H9 (cell line): ENCODE results near the gene HLA-DQB1. TPM values are rescaled to one million over a fixed set of nuclear protein-coding genes. Genes with fewer than 3 reads are reported as not detected.
A peak's percentile ranks its signal among the peaks of the same experiment; 100 is the strongest.

Source experiments
- DNase-seq: peaks from one replicate; pipeline ENCODE4 v3.0.0-alpha.2; 2017
- H2AFZ ChIP-seq: one replicate; pipeline ENCODE4 v1.6.1; 2013; ENCODE audit warnings: mild to moderate bottlenecking, low read length, control low read depth, moderate library complexity
- H2AK5ac ChIP-seq: 2 replicates; pipeline ENCODE4 v1.6.1; 2013; ENCODE audit warnings: low read length, control low read depth, mixed read lengths; ENCODE audit not compliant: insufficient read length
- H2BK120ac ChIP-seq: one replicate; pipeline ENCODE4 v1.6.1; 2013; ENCODE audit warnings: low read depth, mild to moderate bottlenecking, low read length, control low read depth, inconsistent platforms; ENCODE audit not compliant: poor library complexity, severe bottlenecking
- H2BK12ac ChIP-seq: 2 replicates; pipeline ENCODE4 v1.6.1; 2013; ENCODE audit warnings: low read length, control low read depth, mixed read lengths, low read depth; ENCODE audit not compliant: insufficient read length
- H2BK15ac ChIP-seq: 2 replicates; pipeline ENCODE4 v1.6.1; 2013; ENCODE audit warnings: low read depth, low read length, control low read depth
- H2BK20ac ChIP-seq: one replicate; pipeline ENCODE4 v1.6.1; 2013; ENCODE audit warnings: low read depth, mild to moderate bottlenecking, low read length, control low read depth, inconsistent platforms; ENCODE audit not compliant: poor library complexity, severe bottlenecking
- H2BK5ac ChIP-seq: 2 replicates; pipeline ENCODE4 v1.6.1; 2013; ENCODE audit warnings: low read length, control low read depth, mixed read lengths; ENCODE audit not compliant: insufficient read length
- H3K14ac ChIP-seq: 2 replicates; pipeline ENCODE4 v1.6.1; 2013; ENCODE audit warnings: low read length, control low read depth; ENCODE audit not compliant: insufficient read depth
- H3K18ac ChIP-seq: 2 replicates; pipeline ENCODE4 v1.6.1; 2013; ENCODE audit warnings: low read depth, mild to moderate bottlenecking, mixed read lengths, low read length, control low read depth; ENCODE audit not compliant: insufficient read length
- H3K23ac ChIP-seq: 2 replicates; pipeline ENCODE4 v1.6.1; 2013; ENCODE audit warnings: low read length, control low read depth, mixed read lengths, low read depth; ENCODE audit not compliant: insufficient read length
- H3K23me2 ChIP-seq: 2 replicates; pipeline ENCODE4 v1.6.1; 2013; ENCODE audit warnings: low read depth, mild to moderate bottlenecking, mixed read lengths, low read length, control low read depth; ENCODE audit not compliant: insufficient read length, poor library complexity, severe bottlenecking
- H3K27ac ChIP-seq: 2 replicates; pipeline ENCODE4 v1.5.1; 2013; ENCODE audit warnings: low read length, control low read depth, mixed read lengths, low read depth; ENCODE audit not compliant: insufficient read length
- H3K27me3 ChIP-seq: 2 replicates; pipeline ENCODE4 v1.6.1; 2013; ENCODE audit warnings: low read length, control low read depth, inconsistent platforms; ENCODE audit not compliant: insufficient read depth
- H3K4ac ChIP-seq: 2 replicates; pipeline ENCODE4 v1.6.1; 2013; ENCODE audit warnings: low read depth, mild to moderate bottlenecking, control low read depth, inconsistent platforms, low read length, moderate library complexity
- H3K4me1 ChIP-seq: 2 replicates; pipeline ENCODE4 v1.6.1; 2013; ENCODE audit warnings: low read length, control low read depth, inconsistent platforms; ENCODE audit not compliant: insufficient read depth
- H3K4me2 ChIP-seq: 2 replicates; pipeline ENCODE4 v1.6.1; 2013; ENCODE audit warnings: low read length, control low read depth, mixed read lengths; ENCODE audit not compliant: insufficient read length, insufficient read depth
- H3K56ac ChIP-seq: 2 replicates; pipeline ENCODE4 v1.6.1; 2013; ENCODE audit warnings: low read depth, mild to moderate bottlenecking, mixed read lengths, low read length, control low read depth; ENCODE audit not compliant: insufficient read length
- H3K79me1 ChIP-seq: 2 replicates; pipeline ENCODE4 v1.6.1; 2013; ENCODE audit warnings: low read depth, mild to moderate bottlenecking, moderate library complexity, low read length, control low read depth, inconsistent platforms; ENCODE audit not compliant: insufficient read depth, poor library complexity, severe bottlenecking
- H3K79me2 ChIP-seq: 2 replicates; pipeline ENCODE4 v1.6.1; 2013; ENCODE audit warnings: low read length, control low read depth, inconsistent platforms; ENCODE audit not compliant: insufficient read depth
- H3K9ac ChIP-seq: 2 replicates; pipeline ENCODE4 v1.6.1; 2013; ENCODE audit warnings: low read length, control low read depth, mixed read lengths; ENCODE audit not compliant: insufficient read length; ENCODE audit errors: extremely low read depth
- H3K9me3 ChIP-seq: one replicate; pipeline ENCODE4 v1.6.1; 2013; ENCODE audit warnings: low read depth, low read length, inconsistent platforms; ENCODE audit not compliant: control insufficient read depth
- H3T11ph ChIP-seq: one replicate; pipeline ENCODE4 v1.6.1; 2013; ENCODE audit warnings: mild to moderate bottlenecking, low read length, control low read depth, inconsistent platforms
- H4K20me1 ChIP-seq: one replicate; pipeline ENCODE4 v1.6.1; 2013; ENCODE audit not compliant: control insufficient read depth, insufficient read length, insufficient read depth
- H4K5ac ChIP-seq: 2 replicates; pipeline ENCODE4 v1.6.1; 2013; ENCODE audit warnings: low read depth, mild to moderate bottlenecking, mixed read lengths, low read length, control low read depth; ENCODE audit not compliant: insufficient read length
- H4K8ac ChIP-seq: replicated peaks from 2 replicates; pipeline ENCODE4 v1.6.1; 2013; ENCODE audit warnings: low read length, control low read depth, mixed read lengths, low read depth; ENCODE audit not compliant: insufficient read length
- H4K91ac ChIP-seq: 2 replicates; pipeline ENCODE4 v1.6.1; 2013; ENCODE audit warnings: low read depth, mild to moderate bottlenecking, moderate library complexity, mixed read lengths, low read length, control low read depth; ENCODE audit not compliant: insufficient read length
- H3K27ac Mint-ChIP-seq, 3 experiments: 2 replicates in 2 of 3; 3 replicates in 1 of 3; pipeline ENCODE4 v1.8.0; 2020 to 2021; ENCODE audit warnings: mixed read lengths in 3 of 3, mild to moderate bottlenecking in 1 of 3, moderate library complexity in 1 of 3
- H3K27me3 Mint-ChIP-seq: 2 replicates; pipeline ENCODE4 v1.8.0; 2021; ENCODE audit warnings: low read depth, mild to moderate bottlenecking, moderate library complexity, mixed read lengths
- H3K36me3 Mint-ChIP-seq, 3 experiments: 2 replicates in 2 of 3; 3 replicates in 1 of 3; pipeline ENCODE4 v1.8.0; 2020 to 2021; ENCODE audit warnings: low read depth in 3 of 3, mixed read lengths in 3 of 3; ENCODE audit not compliant: insufficient read depth in 1 of 3
- H3K4me1 Mint-ChIP-seq, 2 experiments: 2 replicates each; pipeline ENCODE4 v1.8.0; 2020; ENCODE audit warnings: mixed read lengths in 2 of 2
- H3K4me3 Mint-ChIP-seq, 2 experiments: 2 replicates in 1 of 2; 3 replicates in 1 of 2; pipeline ENCODE4 v1.8.0; 2020 to 2021; ENCODE audit warnings: mild to moderate bottlenecking in 2 of 2, mixed read lengths in 2 of 2, moderate library complexity in 1 of 2
- H3K9me3 Mint-ChIP-seq, 2 experiments: 2 replicates in 1 of 2; 3 replicates in 1 of 2; pipeline ENCODE4 v1.8.0; 2020; ENCODE audit warnings: mild to moderate bottlenecking in 2 of 2, mixed read lengths in 2 of 2, moderate library complexity in 1 of 2
- WGBS: extraction: QIAGEN DNeasy Blood & Tissue Kit; methylation state at CpG from one replicate; pipeline ENCODE4 v1.1.7; 2013; ENCODE audit warnings: missing lambda C conversion rate, low lambda C conversion rate, mixed read lengths; ENCODE audit not compliant: insufficient read length; ENCODE audit errors: extremely low coverage; 5-methylcytosine and 5-hydroxymethylcytosine counted together
- total RNA-seq: library from RNA; stranded (reverse); gene quantifications from 2 replicates; pipeline ENCODE4 v1.2.1, GENCODE V29; 2021
- TF ChIP-seq, protein P1 (sequence below): fragments of 200-600 bp; sonication (generic); conservative IDR thresholded peaks from 3 replicates; pipeline ENCODE4 v1.8.0; 2021; ENCODE audit warnings: antibody characterized with exemption, mild to moderate bottlenecking

Gene HLA-DQB1
- total RNA-seq, 1 experiment from 2014 or later = 41.0 TPM

DNA sequence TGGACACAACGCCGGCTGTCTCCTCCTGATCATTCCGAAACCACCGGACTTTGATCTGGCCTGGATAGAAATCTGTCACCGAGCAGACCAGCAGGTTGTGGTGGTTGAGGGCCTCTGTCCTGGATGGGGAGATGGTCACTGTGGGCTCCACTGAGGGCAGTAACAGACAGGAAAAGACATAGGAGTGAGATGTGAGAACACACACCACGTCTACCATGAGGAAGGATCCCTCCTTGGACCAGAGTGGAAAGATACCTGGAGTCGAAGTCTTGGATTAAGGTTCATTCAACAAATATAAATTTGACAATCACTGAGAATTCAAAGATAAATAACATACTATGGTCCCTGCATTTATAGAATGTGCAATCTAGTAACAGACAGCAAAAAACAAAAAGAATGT lies 4.4 kb downstream of the HLA-DQB1 start:
- H3K27ac ChIP-seq = no peak overlapping the region
- H2BK20ac ChIP-seq = no peak overlapping the region
- peaks cover 4% of the 10 kb centered on the region; the same call in 1 of the 2 replicates for H3K27me3 ChIP-seq
- no peak overlapping the region for H2AK5ac ChIP-seq
- Mint-ChIP-seq H3K4me1 (peaks cover 39 to 43% of the 10 kb centered on the region in 2 experiments), H3K27me3 (peaks cover 22% of the 10 kb centered on the region), H3K4me3 (no peak overlapping the region), H3K27ac (peak overlapping the region in 1 of 3 experiments; percentile 32; a peak in 1 of 7 replicates), H3K9me3 (no peaks in the 10 kb centered on the region), H3K36me3 (peaks cover 36 to 57% (median 36%) of the 10 kb centered on the region in 3 experiments)
- no peak overlapping the region for H3T11ph ChIP-seq
- H3K79me1 ChIP-seq = no peaks in the 10 kb centered on the region
- H3K79me2 ChIP-seq = no peaks in the 10 kb centered on the region
- H3K4me1 ChIP-seq = peaks cover 3% of the 10 kb centered on the region
- H3K56ac ChIP-seq = no peak overlapping the region
- no peak overlapping the region for H4K8ac ChIP-seq
- no peak overlapping the region for H2BK15ac ChIP-seq
- H4K20me1 ChIP-seq = no peaks in the 10 kb centered on the region
- H3K14ac ChIP-seq = no peak overlapping the region
- no peaks in the 10 kb centered on the region for H3K23me2 ChIP-seq
- no peak overlapping the region for H4K5ac ChIP-seq
- no peak overlapping the region for H3K4me2 ChIP-seq
- H3K9me3 ChIP-seq = no peaks in the 10 kb centered on the region
- no peak overlapping the region for H2AFZ ChIP-seq
- no peak overlapping the region for H3K4ac ChIP-seq
- no CpG with 5 or more reads among the region's 7 CpGs for WGBS
- H2BK120ac ChIP-seq = no peak overlapping the region
- no peak overlapping the region for H2BK5ac ChIP-seq
- DNase-seq = no peak
- no peak overlapping the region for H4K91ac ChIP-seq
- TF ChIP-seq, protein P1, sequence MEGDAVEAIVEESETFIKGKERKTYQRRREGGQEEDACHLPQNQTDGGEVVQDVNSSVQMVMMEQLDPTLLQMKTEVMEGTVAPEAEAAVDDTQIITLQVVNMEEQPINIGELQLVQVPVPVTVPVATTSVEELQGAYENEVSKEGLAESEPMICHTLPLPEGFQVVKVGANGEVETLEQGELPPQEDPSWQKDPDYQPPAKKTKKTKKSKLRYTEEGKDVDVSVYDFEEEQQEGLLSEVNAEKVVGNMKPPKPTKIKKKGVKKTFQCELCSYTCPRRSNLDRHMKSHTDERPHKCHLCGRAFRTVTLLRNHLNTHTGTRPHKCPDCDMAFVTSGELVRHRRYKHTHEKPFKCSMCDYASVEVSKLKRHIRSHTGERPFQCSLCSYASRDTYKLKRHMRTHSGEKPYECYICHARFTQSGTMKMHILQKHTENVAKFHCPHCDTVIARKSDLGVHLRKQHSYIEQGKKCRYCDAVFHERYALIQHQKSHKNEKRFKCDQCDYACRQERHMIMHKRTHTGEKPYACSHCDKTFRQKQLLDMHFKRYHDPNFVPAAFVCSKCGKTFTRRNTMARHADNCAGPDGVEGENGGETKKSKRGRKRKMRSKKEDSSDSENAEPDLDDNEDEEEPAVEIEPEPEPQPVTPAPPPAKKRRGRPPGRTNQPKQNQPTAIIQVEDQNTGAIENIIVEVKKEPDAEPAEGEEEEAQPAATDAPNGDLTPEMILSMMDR = no peak
- no peak overlapping the region for H3K18ac ChIP-seq
- no peak overlapping the region for H2BK12ac ChIP-seq
- H3K23ac ChIP-seq = no peak overlapping the region
- no peak overlapping the region for H3K9ac ChIP-seq
